ENCODE measurements around the gene ILKAP.

ILKAP gene

DNA sequence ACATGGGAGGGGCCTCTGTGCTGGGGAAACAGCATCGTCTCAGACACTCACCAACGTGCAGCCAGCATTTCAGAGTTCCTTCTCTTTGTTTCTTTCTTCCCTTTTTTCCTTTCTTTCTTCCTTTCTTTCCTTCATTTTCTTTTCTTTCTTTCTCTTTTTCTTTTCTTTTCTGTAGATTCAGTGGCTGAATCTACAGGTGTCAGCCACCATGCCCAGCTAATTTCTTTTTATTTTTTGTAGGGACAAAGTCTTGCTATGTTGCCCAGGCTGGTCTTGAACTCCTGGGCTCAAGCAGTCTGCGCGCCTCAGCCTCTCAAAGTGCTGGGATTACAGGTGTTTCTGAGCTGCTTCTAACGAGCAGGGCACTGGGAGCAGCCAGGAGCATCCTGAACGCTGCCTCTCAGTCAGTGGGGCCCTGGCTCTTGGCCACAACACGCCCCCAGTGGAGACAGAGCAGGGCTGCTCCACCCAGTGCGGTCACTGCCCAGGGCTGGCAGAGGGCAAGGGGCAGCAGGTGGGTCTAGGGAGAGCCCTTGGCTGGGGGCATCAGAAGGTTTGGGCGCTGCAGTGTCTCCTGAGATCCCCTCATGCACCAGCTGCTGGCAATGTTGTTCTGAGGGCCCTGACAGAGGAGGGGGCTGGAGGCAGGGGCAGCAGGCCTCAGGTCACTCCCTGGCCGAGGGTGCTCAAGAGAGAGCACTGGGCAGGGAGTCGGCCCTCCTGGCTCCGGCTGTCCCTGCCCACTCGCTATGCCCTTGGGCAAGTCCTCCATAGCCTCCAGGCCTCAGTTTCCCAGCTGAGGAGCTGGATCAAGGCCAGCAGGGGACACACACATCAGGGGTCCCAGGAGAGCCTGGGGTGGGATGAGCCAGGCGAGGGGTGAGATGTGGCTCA lies 69.7 kb downstream of the ILKAP start:
- no peak for DNase-seq

GRCh38 chr2:238132463-238133450 lies 70.7 kb downstream of the ILKAP start:
- DNase-seq = no peak

DNA sequence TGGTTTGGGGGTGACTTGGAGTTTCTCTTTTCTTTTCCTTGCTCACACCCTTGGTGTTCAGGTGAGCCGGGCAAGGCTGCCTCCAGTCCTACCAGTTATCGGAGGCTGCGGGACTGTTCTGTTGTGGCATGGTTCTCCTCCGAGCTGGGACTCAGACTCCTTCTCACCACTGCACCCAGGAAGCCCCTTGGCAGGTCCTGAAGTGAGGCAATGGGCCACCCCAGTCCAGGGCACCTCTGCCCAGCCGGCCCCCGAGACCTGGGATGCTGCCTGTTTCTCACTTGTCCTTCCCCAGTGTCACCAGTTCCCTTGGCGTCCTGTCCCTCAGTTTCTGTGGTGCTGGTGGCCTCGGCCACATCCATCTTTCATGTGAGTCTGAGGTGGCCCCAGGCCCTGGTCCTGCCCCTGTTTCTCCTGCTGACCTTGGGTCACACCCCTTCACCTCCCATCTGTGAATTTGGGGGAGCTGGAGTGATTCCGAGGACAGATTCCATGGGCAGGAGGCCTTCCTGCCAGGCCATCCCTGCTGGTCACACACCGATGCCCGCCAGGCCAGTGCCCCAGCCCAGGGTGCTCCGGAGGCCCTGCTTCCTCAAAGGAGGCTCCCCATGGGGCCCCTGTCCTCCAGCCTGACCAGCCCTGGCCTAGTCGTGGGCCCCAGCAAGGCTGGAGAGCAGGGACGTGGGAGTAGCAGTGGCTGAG lies 71.6 kb downstream of the ILKAP start:
- no peak for DNase-seq

DNA sequence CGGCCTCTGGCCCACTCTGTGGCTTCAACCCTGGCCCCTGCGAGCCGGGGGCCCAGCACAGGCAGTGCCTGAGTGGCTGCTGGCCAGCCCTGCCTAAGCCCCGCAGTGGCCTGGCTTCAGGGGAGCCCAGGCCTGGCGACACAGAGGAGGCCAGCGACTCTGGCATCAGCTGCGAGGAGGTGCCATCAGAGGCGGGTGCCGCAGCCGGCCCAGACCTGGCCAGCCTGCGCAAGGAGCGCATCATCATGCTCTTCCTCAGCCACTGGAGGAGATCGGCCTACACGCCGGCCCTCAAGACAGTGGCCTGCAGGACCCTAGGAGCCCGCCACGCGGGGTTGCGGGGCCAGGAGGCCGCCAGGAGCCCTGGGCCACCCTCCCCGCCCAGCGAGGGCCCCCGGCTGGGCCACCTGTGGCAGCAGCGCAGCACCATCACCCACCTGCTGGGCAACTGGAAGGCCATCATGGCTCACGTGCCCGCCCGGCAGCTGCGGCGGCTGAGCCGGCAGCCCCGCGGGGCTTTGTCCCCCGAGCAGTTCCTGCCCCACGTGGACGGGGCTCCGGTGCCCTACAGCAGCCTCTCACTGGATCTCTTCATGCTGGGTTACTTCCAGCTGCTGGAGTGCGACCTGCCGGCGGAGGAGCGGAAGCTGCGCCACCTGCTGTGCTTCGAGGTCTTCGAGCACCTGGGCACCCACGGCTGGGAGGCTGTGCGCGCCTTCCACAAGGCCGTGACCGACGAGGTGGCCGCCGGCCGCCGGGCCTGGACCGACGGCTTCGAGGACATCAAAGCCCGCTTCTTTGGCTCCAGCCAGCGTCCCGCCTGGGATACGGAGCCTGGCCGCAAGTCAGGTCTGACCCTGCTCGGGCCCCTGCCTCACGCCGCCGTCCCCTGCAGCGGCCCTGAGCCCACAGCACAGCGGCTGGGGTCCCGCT lies 72.5 kb downstream of the ILKAP start:
- no peak for DNase-seq

- DNase-seq = no peak
These were observed 73.3 kb downstream of the ILKAP start for GRCh38 chr2:238130111-238130695.

GRCh38 chr2:238129166-238130010 lies 74.1 kb downstream of the ILKAP start:
- DNase-seq = no peak

DNA sequence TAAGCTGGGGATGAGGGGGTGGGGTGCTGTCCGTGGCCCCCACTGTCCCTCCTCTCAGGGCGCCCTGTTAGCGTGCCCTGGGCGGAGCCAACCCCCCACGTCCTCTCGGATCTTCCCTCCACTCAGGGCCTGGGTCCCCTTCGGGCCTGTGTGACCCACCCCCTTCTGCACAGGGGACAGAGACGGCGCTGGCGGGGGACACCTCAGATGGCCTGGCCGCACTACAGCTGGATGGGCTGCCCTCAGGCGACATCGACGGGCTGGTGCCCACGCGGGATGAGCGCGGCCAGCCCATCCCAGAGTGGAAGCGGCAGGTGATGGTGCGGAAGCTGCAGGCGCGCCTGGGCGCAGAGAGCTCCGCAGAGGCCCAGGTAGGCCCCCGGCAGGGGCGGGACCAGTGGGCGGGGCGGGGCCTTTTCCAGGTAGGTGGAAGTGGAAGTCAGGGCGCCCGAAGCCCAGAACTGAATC lies 74.9 kb downstream of the ILKAP start:
- DNase-seq = no peak

GRCh38 chr2:238128061-238128440 lies 75.4 kb downstream of the ILKAP start:
- DNase-seq = no peak

DNA sequence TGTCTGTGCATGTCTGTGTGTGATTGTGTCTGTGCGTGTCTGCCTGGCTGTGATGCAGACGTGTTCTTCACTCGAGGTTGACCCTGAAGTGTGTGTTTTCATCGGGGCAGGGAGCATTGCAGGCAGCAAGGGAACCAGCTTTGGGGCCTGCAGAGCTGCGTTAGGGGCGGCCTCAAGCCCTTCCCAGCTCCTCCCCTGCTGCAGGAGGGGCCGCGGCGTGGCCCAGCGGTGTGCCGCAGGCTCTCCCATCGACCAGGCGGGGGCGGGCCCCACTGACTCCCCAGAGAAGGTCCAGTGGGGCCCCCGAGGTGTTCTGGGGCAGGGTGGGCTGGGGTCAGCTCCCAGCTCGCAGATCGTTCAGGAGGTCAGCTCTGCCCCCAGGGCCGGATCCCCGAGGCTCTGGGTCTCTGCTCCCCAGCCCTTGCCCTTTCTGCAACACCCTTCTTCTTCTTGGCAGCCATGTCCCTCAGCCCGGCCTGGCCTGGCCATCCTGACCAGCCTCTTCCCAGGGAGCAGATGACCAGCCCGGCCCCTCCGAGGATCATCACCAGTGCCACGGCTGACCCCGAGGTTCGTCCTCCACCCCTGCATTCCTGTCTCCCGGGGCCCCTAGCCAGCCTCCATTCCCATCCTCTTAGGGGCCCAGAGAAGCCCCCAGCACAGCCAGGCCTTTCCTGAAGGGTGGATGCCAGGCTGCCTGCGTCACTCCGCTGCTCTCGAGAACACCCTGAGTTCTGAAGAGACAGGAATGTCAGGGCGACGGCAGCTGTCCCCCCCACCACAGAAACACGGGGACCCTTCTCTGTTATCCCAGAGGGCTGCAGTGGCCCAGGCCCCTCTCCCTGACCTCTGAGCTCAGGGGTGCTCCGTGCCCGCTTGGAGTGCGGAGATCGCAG lies 76.1 kb downstream of the ILKAP start:
- DNase-seq = peak; percentile 31

- DNase-seq = no peak
These were observed 76.7 kb downstream of the ILKAP start for GRCh38 chr2:238126775-238127164.

DNA sequence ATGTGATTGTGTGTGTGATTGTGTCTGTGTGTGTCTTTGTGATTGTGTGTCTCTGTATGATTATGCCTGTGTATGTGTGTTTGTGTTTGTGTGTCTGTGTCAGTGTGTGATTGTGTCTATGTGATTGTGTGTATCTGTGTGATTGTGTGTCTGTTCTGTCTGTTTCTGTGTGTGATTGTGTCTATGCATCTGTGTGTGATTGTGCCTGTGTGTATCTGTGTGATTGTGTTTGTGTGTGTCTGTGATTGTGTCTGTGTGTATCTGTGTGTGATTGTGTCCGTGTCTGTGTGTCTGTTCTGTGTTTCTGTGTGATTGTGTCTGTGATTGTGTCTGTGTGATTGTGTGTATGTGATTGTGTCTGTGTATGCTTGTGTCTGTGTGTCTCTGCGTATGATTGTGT lies 77.2 kb downstream of the ILKAP start:
- DNase-seq = no peak

DNA sequence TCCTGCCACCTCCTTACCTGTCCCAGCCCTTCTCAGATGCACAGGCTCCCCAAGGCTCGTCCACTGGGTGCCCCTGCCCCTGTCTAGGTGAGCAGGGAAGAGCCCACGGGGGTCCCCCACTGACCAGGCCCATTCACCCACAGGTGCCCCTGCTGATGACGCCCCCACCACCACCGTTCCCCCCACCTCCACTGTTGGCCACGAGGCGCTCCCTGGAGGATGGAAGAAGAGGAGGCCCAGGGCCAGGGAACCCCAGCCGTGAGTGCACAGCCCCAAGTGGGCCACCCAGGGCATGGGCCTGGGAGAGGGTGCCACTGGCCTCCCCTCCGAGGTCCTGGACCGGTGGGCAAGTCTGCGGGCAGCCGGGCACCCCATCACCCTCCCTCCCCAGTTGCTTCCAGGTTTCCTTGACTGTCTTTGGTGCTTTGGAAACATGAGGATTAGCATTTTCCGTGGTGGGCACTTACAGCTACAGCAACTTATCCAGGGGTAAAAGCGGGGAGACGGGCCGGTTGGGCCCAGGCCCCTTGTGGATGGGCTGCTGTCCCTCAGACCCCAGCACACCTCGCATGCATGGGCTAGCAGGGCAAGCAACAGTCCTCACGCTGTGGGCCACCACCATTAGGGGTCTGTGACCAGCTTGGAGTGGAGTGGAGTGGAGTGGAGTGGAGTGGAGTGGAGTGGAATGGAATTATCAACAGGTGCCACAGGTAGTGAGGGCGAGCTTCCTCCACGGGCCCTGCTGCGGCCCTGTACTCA lies 78.2 kb downstream of the ILKAP start:
- DNase-seq = no peak

DNA sequence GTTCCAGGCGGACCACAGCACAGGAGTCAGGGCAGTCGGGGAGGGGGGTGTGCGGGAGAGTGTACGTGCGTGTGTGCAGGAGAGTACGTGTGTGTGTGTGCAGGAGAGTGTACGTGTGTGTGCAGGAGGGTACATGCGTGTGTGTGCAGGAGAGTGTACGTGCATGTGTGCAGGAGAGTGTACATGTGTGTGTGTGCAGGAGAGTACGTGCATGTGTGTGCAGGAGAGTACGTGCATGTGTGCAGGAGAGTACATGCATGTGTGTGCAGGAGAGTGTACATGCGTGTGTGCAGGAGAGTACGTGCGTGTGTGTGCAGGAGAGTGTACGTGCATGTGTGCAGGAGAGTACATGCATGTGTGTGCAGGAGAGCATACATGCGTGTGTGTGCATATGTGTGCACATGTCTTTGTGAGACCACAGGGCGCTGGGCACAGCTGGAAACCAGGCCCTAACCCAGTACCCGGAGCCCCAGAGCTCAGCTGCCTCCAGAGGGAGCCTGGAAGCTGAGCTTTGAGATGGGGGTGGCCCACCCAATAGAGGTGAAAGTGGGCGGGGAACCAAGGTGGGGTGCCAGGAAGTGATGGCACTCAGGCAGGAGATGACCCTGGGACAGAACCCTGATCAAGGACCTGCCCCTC lies 78.9 kb downstream of the ILKAP start:
- DNase-seq = no peak

DNA sequence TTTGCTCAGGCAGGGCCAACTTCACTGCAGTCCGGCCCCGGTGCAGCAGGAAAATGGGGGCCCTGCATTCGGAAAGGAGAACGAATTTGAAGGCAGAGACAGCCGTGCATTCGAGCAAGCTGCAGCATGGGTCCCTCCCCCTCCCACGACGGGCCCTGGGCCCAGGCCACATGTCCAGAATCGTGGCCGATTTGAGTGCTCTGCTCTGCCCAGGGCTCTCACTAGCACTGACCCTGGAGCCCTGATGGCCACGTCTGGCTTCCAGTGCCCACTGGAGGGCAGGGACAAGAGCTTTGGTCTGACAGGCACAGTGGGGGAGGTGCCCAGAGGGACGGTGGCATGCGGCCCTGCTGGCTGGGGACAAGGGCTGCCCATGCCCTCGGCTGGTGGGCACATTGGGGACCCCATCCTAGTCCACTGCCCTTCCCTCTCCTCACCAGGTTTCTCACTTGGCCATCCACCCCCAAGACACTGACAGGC lies 79.5 kb downstream of the ILKAP start:
- DNase-seq = no peak

DNA sequence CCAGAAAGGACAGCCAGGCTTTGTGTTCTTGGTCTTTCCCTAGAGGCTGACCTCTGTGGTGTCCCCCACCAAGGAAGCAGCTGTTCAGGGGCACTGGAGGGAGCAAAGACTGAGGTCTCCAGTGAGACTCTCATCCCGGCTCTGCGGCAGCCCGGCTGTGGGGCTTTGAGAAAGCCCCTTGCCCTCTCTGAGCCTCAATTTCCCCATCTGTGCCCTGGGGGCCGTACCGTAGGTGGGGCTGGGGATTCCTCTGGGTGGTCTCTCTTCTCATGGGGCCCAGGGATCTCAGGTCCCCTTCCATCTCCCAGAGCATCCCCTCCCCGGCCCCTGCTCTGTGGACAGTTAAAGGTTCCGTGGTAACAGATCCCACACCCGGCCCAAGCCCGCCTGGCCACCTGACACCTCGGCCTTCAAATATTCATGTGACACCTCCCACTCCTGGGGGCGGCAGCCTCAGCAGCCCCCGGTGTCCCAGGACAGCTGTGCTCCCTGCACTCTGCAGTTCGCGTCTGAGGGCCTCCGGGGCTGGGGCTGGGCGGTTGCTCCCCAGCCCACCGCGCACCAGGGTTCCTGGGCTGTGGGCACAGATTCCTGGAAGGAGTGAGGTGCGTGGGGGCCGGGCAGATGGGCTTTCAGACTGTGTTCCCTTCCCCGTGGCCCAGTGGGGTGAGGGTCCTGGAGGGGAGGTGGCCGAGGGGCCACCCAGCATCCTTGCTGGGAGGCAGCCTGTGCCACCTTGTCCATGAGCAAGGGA lies 80.1 kb downstream of the ILKAP start:
- DNase-seq = no peak

DNA sequence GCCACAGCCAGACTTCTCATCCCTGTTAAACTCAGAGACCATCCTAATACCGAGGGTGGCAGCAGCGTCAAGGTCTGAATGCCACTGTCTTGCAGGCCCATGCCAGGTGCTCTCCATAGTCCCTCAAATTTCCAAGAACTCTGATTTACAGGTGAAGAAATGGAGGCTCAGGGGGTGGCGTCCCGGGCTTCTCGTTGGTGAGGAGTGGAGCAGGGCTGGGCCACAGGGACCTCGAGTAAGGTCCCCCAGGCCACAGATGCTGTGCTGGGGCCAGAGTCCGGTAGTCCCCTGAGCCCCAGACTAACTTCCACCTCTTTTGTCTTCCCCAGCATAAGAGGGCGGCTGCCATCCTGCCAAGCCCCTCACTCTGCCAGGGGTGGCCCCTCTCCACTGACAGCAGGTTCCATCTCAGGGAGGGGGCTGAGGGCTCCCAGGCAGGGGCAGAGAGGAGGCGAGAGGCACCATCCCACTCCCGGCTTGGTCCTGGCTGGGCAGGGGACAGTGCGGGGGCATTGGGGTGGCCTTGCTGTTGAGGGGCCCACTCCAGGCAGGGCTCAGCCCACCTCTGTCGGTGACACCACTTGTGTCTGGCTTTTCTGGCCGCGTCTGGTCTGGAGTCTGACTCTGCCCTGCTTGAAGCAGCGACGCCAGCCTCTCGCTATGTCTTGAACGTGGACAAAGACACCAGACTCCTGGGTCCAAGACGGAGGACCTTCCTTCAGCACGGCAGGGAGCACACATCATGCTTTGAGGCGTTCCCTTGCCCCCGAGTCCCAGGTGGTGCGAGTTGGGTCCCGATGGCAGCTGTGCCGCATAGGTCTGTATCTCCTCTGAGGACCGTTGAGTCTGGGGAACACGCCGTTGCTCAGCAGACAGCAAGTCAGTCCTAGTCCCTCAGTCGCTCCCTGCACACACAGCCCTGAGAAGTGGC lies 80.9 kb downstream of the ILKAP start:
- no peak for DNase-seq

Measured in activated CD4-positive, alpha-beta T cell treated with anti-CD3 and anti-CD28 coated beads for 48 hours (primary cell).